ENCODE results near the gene ZMIZ1.

ZMIZ1 gene

GRCh38 chr10:79283616-79284015 is 214.8 kb downstream of the ZMIZ1 start:
- TF ChIP-seq REST (IDR thresholded peaks at IDR 0.05; ENCODE audit: insufficient read depth in 1 of 2, low read depth in 2 of 2, low read length in 2 of 2) (no peak), POLR2AphosphoS5 (IDR thresholded peaks at IDR 0.05; ENCODE audit: low read depth, low read length) (no peak), FOXP2 (optimal IDR thresholded peaks at IDR 0.05; ENCODE audit: borderline replicate concordance, extremely low read depth, extremely low read length, insufficient read depth) (no peak), SIN3A (IDR thresholded peaks at IDR 0.05; ENCODE audit: borderline replicate concordance, insufficient read depth, low read length) (no peak), TAF1 (IDR thresholded peaks at IDR 0.05; ENCODE audit: borderline replicate concordance, insufficient read depth, low read length) (no peak)

GRCh38 chr10:79284158-79284871 is 215.5 kb downstream of the ZMIZ1 start:
- TF ChIP-seq TAF1 (IDR thresholded peaks at IDR 0.05; ENCODE audit: borderline replicate concordance, insufficient read depth, low read length) (no peak), REST (IDR thresholded peaks at IDR 0.05; ENCODE audit: insufficient read depth in 1 of 2, low read depth in 2 of 2, low read length in 2 of 2) (no peak), POLR2AphosphoS5 (IDR thresholded peaks at IDR 0.05; ENCODE audit: low read depth, low read length) (no peak)

GRCh38 chr10:79285315-79286197 is 216.8 kb downstream of the ZMIZ1 start:
- TF ChIP-seq SIN3A (IDR thresholded peaks at IDR 0.05; ENCODE audit: borderline replicate concordance, insufficient read depth, low read length) (no peak), FOXP2 (optimal IDR thresholded peaks at IDR 0.05; ENCODE audit: borderline replicate concordance, extremely low read depth, extremely low read length, insufficient read depth) (no peak), POLR2AphosphoS5 (IDR thresholded peaks at IDR 0.05; ENCODE audit: low read depth, low read length) (no peak), REST (IDR thresholded peaks at IDR 0.05; ENCODE audit: insufficient read depth in 1 of 2, low read depth in 2 of 2, low read length in 2 of 2) (no peak)

GRCh38 chr10:79286318-79286951 is 217.7 kb downstream of the ZMIZ1 start:
- TF ChIP-seq SIN3A (IDR thresholded peaks at IDR 0.05; ENCODE audit: borderline replicate concordance, insufficient read depth, low read length) (no peak), FOXP2 (optimal IDR thresholded peaks at IDR 0.05; ENCODE audit: borderline replicate concordance, extremely low read depth, extremely low read length, insufficient read depth) (peak; percentile 37), TAF1 (IDR thresholded peaks at IDR 0.05; ENCODE audit: borderline replicate concordance, insufficient read depth, low read length) (no peak)

- TF ChIP-seq FOXP2 (optimal IDR thresholded peaks at IDR 0.05; ENCODE audit: borderline replicate concordance, extremely low read depth, extremely low read length, insufficient read depth) (no peak), POLR2AphosphoS5 (IDR thresholded peaks at IDR 0.05; ENCODE audit: low read depth, low read length) (no peak), SIN3A (IDR thresholded peaks at IDR 0.05; ENCODE audit: borderline replicate concordance, insufficient read depth, low read length) (no peak), REST (IDR thresholded peaks at IDR 0.05; ENCODE audit: insufficient read depth in 1 of 2, low read depth in 2 of 2, low read length in 2 of 2) (no peak), TAF1 (IDR thresholded peaks at IDR 0.05; ENCODE audit: borderline replicate concordance, insufficient read depth, low read length) (no peak)
These were observed 219.4 kb downstream of the ZMIZ1 start for GRCh38 chr10:79287973-79288723.
